Left renal cortex interstitium (tissue), 4 donors: ENCODE results near the gene TDRD10. TPM values are rescaled to one million over a fixed set of nuclear protein-coding genes. Genes with fewer than 3 reads are reported as not detected.

ENCODE experiments used
- DNase-seq, 4 donors: peaks; one replicate each; pipeline ENCODE4 v3.0.0-alpha.2; 2013; ENCODE audit warnings: low read depth in 4 of 4, low spot score in 2 of 4, missing footprints in 1 of 4
- polyA plus RNA-seq, 4 donors: library from polyadenylated mRNA; unstranded; fragments of 120-200 nt; gene quantifications; one replicate each; pipeline ENCODE4 v1.2.1, GENCODE V29; 2013; ENCODE audit not compliant: insufficient read length in 4 of 4

The TDRD10 gene
- polyA plus RNA-seq = 1 to 10 TPM; 1.1 to 2.0 (median 1.6) TPM

- DNase-seq = no peak
Measured at GRCh38 chr1:154502066-154502743, at the start of gene TDRD10, which contains the start of gene SHE. TSS of gene TDRD10 (plus strand) at chr1:154502219. CDS start at chr1:154506904, 4,685 bp downstream. TSS of gene SHE (minus strand) at chr1:154502412. CDS start at chr1:154502026, 386 bp downstream.

- no peak for DNase-seq
Measured at GRCh38 chr1:154453161-154453560, 48.9 kb upstream of the TDRD10 start.

- DNase-seq = no peak
Measured at GRCh38 chr1:154453574-154454352, 48.3 kb upstream of the TDRD10 start.

GRCh38 chr1:154454386-154455120 lies 47.5 kb upstream of the TDRD10 start:
- DNase-seq = no peak

- no peak for DNase-seq
Measured at GRCh38 chr1:154456631-154457030, 45.4 kb upstream of the TDRD10 start.

GRCh38 chr1:154459080-154459479 lies 42.9 kb upstream of the TDRD10 start:
- no peak for DNase-seq

- DNase-seq = no peak
Measured at GRCh38 chr1:154460695-154461260, 41.2 kb upstream of the TDRD10 start.

- no peak for DNase-seq
Measured at GRCh38 chr1:154463512-154463990, 38.5 kb upstream of the TDRD10 start.

GRCh38 chr1:154465621-154466195 lies 36.3 kb upstream of the TDRD10 start:
- DNase-seq = no peak

- no peak for DNase-seq
Measured at GRCh38 chr1:154466206-154466605, 35.8 kb upstream of the TDRD10 start.

- no peak for DNase-seq
Measured at GRCh38 chr1:154466921-154467417, 35.0 kb upstream of the TDRD10 start.

GRCh38 chr1:154467434-154468102 lies 34.5 kb upstream of the TDRD10 start:
- no peak for DNase-seq

- no peak for DNase-seq
Measured at GRCh38 chr1:154468535-154469250, 33.3 kb upstream of the TDRD10 start.

- DNase-seq = no peak
Measured at GRCh38 chr1:154469844-154470560, 32.0 kb upstream of the TDRD10 start.

- no peak for DNase-seq
Measured at GRCh38 chr1:154471304-154471703, 30.7 kb upstream of the TDRD10 start.

- no peak for DNase-seq
Measured at GRCh38 chr1:154474802-154475201, 27.2 kb upstream of the TDRD10 start.

GRCh38 chr1:154476791-154477190 lies 25.2 kb upstream of the TDRD10 start:
- no peak for DNase-seq

- DNase-seq = no peak
Measured at GRCh38 chr1:154478013-154478412, 24.0 kb upstream of the TDRD10 start.
